VCaP (cell line): ENCODE measurements around the gene MIDN.

ENCODE experiments used
- H3K27ac ChIP-seq: fragments of 450-650 bp; 2 replicates; pipeline ENCODE4 v1.5.1; 2017
- TF ChIP-seq, protein P1 (sequence below): fragments of 450-650 bp; conservative IDR thresholded peaks from 2 replicates; pipeline ENCODE4 v1.5.1; 2017; ENCODE audit warnings: mild to moderate bottlenecking, moderate library complexity

The MIDN gene

GRCh38 chr19:1236576-1236975 is 11.8 kb upstream of the MIDN start:
- peak overlapping the region; percentile 90; the same call in 1 of the 2 replicates for H3K27ac ChIP-seq
- TF ChIP-seq, protein P1, sequence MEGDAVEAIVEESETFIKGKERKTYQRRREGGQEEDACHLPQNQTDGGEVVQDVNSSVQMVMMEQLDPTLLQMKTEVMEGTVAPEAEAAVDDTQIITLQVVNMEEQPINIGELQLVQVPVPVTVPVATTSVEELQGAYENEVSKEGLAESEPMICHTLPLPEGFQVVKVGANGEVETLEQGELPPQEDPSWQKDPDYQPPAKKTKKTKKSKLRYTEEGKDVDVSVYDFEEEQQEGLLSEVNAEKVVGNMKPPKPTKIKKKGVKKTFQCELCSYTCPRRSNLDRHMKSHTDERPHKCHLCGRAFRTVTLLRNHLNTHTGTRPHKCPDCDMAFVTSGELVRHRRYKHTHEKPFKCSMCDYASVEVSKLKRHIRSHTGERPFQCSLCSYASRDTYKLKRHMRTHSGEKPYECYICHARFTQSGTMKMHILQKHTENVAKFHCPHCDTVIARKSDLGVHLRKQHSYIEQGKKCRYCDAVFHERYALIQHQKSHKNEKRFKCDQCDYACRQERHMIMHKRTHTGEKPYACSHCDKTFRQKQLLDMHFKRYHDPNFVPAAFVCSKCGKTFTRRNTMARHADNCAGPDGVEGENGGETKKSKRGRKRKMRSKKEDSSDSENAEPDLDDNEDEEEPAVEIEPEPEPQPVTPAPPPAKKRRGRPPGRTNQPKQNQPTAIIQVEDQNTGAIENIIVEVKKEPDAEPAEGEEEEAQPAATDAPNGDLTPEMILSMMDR, result no peak

GRCh38 chr19:1237027-1237659 is 11.2 kb upstream of the MIDN start:
- peak overlapping the region; percentile 90 for H3K27ac ChIP-seq
- TF ChIP-seq, protein P1, result no peak

DNA sequence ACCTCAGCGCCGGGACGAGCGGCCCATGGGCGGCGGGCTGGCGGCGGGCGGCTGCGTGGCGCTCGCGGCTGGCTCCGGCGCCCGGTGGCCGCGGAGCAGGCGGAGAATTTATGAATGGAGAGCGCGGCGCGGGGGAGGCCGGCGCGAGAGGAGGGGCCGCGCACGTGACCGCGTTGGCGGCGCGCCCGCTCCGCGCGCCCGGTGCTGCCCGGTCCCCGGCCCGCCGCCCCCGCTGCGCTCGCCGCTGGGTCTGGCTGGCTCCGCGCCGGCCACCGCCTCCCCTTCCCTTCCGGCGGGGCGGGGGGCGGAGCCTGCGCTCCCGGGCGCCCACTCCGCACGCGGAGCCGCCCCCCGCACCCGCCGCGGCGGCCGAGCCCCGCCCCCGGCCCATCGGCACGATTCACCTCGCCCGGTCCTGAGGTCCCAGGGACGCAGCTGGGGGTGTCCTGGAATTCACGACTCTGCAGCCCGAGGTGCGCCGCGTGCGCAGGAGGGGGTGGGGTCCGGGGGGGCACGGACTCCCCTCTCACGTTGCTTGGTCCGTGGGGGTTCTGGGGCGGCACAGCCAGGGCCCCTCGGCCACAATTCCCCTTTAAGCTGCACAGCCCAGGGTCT is 10.5 kb upstream of the MIDN start, which contains the start of gene CBARP:
Gene CBARP (minus strand): TSS at position 252 of the 615 bp plus-strand sequence. CDS start 1,905 bp downstream, outside the sequence.
- peak within 1 kb of the TSS; percentile 90 for H3K27ac ChIP-seq

GRCh38 chr19:1238369-1239303 is 9.7 kb upstream of the MIDN start:
- TF ChIP-seq, protein P1, result no peak
- peak overlapping the region; percentile 90 for H3K27ac ChIP-seq

More for the DNA sequence above, 10.5 kb upstream of the MIDN start, which contains the start of gene CBARP:
- TF ChIP-seq, protein P1, result no peak

- TF ChIP-seq, protein P1, result no peak
- H3K27ac ChIP-seq, result peak overlapping the region; percentile 90
Observed at GRCh38 chr19:1239420-1239795, 9.0 kb upstream of the MIDN start.

DNA sequence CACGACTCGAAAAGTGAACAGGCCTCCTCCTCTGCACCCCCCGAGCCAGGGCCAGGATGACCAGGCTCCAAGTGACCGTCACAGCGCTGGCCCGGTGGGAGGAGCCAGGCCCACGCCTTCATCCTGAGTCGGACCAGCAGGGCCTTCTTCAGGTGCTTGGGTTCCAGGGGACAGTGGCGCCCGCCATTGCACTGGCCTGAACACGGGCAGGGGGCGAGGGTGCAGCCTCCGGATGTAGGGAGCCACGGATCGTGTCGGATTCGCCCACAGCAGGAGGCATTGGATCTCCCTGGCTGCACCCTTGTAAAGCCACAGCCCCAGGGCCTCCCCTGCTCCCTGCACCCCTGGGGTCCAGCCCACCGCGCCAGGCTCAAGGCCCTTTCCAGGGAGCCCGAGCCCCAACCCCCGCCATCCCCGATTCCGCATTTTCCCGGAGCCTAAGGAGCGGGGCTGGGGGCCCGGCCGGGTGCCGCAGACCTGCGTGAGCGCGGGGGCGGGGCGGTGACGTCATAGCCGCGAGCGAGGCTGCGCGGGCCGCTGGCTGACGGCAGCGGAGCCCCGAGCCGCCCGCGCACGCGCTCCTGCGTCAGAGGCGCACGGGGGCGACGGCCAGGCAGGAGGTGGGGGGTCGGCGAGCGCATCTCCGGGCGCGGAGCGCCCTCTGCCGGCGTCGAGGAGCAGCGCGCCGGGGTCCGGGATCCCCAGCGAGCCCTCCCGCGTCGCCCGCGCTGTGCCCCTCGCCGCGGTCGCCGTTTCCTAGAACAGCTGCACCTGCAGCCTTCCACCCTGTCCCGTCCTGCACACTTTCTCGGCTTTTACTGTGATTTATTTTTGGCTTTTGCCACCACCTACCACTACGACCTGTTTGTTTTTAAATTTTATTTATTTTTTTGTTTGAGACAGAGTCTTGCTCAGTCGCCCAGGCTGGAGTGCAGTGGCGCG is 8.3 kb upstream of the MIDN start:
- TF ChIP-seq, protein P1, result peak; percentile 94
- H3K27ac ChIP-seq, result peak overlapping the region; percentile 90
